Ammon's horn (tissue), 1 donor: ENCODE results near the gene PLCB1.
"Not testable (repeated sequence)": the region's sequence is repeated elsewhere in the genome, so short reads cannot be mapped to it uniquely, and the experiment has no call there.

ENCODE experiments used
- DNase-seq: peaks from one replicate; pipeline ENCODE4 v3.0.0-alpha.2; 2016; ENCODE audit warnings: low spot score

PLCB1 gene

GRCh38 chr20:8844179-8844578 is 712.1 kb downstream of the PLCB1 start:
- no peak for DNase-seq

- no peak for DNase-seq
Observed at GRCh38 chr20:8849990-8850389, 717.9 kb downstream of the PLCB1 start.

- DNase-seq = no peak
Observed at GRCh38 chr20:8851446-8851845, 719.4 kb downstream of the PLCB1 start.

GRCh38 chr20:8851919-8852318 is 719.9 kb downstream of the PLCB1 start:
- not testable (repeated sequence) for DNase-seq

- DNase-seq = not testable (repeated sequence)
Observed at GRCh38 chr20:8853211-8853610, 721.1 kb downstream of the PLCB1 start.

GRCh38 chr20:8853805-8854338 is 721.8 kb downstream of the PLCB1 start:
- DNase-seq = peak; percentile 87

- no peak for DNase-seq
Observed at GRCh38 chr20:8854571-8854970, 722.5 kb downstream of the PLCB1 start.

- DNase-seq = no peak
Observed at GRCh38 chr20:8855315-8855714, 723.2 kb downstream of the PLCB1 start.

- DNase-seq = no peak
Observed at GRCh38 chr20:8856668-8857067, 724.6 kb downstream of the PLCB1 start.

- DNase-seq = no peak
Observed at GRCh38 chr20:8858181-8858787, 726.2 kb downstream of the PLCB1 start.

- no peak for DNase-seq
Observed at GRCh38 chr20:8860011-8860495, 728.0 kb downstream of the PLCB1 start.

GRCh38 chr20:8862092-8862491 is 730.0 kb downstream of the PLCB1 start:
- DNase-seq = no peak

GRCh38 chr20:8865636-8866035 is 733.6 kb downstream of the PLCB1 start:
- DNase-seq = no peak

GRCh38 chr20:8867038-8867740 is 735.1 kb downstream of the PLCB1 start:
- DNase-seq = no peak

GRCh38 chr20:8870652-8871051 is 738.6 kb downstream of the PLCB1 start:
- no peak for DNase-seq

GRCh38 chr20:8874437-8874836 is 742.4 kb downstream of the PLCB1 start:
- no peak for DNase-seq

- no peak for DNase-seq
Observed at GRCh38 chr20:8875586-8875985, 743.5 kb downstream of the PLCB1 start.

GRCh38 chr20:8876366-8876765 is 744.3 kb downstream of the PLCB1 start:
- no peak for DNase-seq

GRCh38 chr20:8877294-8877693 is 745.2 kb downstream of the PLCB1 start:
- DNase-seq = no peak

GRCh38 chr20:8879669-8880068 is 747.6 kb downstream of the PLCB1 start:
- no peak for DNase-seq

GRCh38 chr20:8880085-8880853 is 748.2 kb downstream of the PLCB1 start:
- DNase-seq = no peak

GRCh38 chr20:8891039-8891438 is 759.0 kb downstream of the PLCB1 start:
- DNase-seq = no peak

GRCh38 chr20:8895472-8895871 is 763.4 kb downstream of the PLCB1 start:
- DNase-seq = no peak
